Measurements from ENCODE around the gene HGS.

Gene HGS

GRCh38 chr17:81706757-81707624 is 23.2 kb downstream of the HGS start:
- DNase-seq = no peak

- no peak for DNase-seq
Measured at GRCh38 chr17:81707725-81708646, 24.2 kb downstream of the HGS start.

- DNase-seq = no peak
Measured at GRCh38 chr17:81708739-81709185, 25.0 kb downstream of the HGS start.

GRCh38 chr17:81710514-81711308 is 26.9 kb downstream of the HGS start:
- no peak for DNase-seq

GRCh38 chr17:81711814-81712467 is 28.1 kb downstream of the HGS start, which contains the start of gene SLC25A10:
SLC25A10 (plus strand) TSS chr17:81712284; CDS start chr17:81712427, 143 bp downstream.
- DNase-seq = peak; percentile 65

GRCh38 chr17:81712468-81713003 is 28.7 kb downstream of the HGS start:
- no peak for DNase-seq

GRCh38 chr17:81713004-81713555 is 29.3 kb downstream of the HGS start:
- DNase-seq = no peak

GRCh38 chr17:81713556-81714411 is 30.0 kb downstream of the HGS start:
- DNase-seq = no peak

- DNase-seq = no peak
Measured at GRCh38 chr17:81714412-81715106, 30.7 kb downstream of the HGS start.

GRCh38 chr17:81715107-81715871 is 31.5 kb downstream of the HGS start:
- DNase-seq = no peak

- DNase-seq = no peak
Measured at GRCh38 chr17:81715872-81716673, 32.3 kb downstream of the HGS start.

- DNase-seq = no peak
Measured at GRCh38 chr17:81716674-81716996, 32.8 kb downstream of the HGS start.

- no peak for DNase-seq
Measured at GRCh38 chr17:81717049-81717765, 33.4 kb downstream of the HGS start.

GRCh38 chr17:81717766-81718089 is 33.9 kb downstream of the HGS start:
- no peak for DNase-seq

GRCh38 chr17:81719410-81720266 is 35.8 kb downstream of the HGS start:
- no peak for DNase-seq

GRCh38 chr17:81720267-81721071 is 36.7 kb downstream of the HGS start:
- DNase-seq = no peak
